Fibroblast of the aortic adventitia (primary cell): ENCODE results near the gene SULT1A4. TPM values are rescaled to one million over a fixed set of nuclear protein-coding genes. Genes with fewer than 3 reads are reported as not detected.

Experiments used
- small RNA-seq: library from RNA; depleted of rRNA; stranded (forward); fragments of <200 nt; gene quantifications from one replicate; pipeline ENCODE3, GENCODE V24; 2012
- total RNA-seq: library from RNA; depleted of rRNA; stranded (reverse); fragments of >200 nt; gene quantifications from 2 replicates; pipeline ENCODE4 v1.2.3, GENCODE V29; 2012; ENCODE audit warnings: low replicate concordance

SULT1A4 gene
- total RNA-seq, 1 donor: 0.81 TPM

Small RNAs within 50 kb of the gene (small RNA-seq; reads per million reads assigned to genes)
- gene AC133555.2: not detected

Other genes with a start within 250 kb of the SULT1A4 start
- 3.7 TPM in 1 of 2 replicates, not detected in the other for gene NPIPB11, start 53.2 kb upstream of the SULT1A4 start, total RNA-seq
- 23.0 and 23.5 TPM in 2 replicates for gene BOLA2, start 5.6 kb upstream of the SULT1A4 start, total RNA-seq
- 4.4 and 20.2 TPM in 2 replicates for gene SLX1B, start 5.4 kb upstream of the SULT1A4 start, total RNA-seq
- 12.1 and 17.8 TPM in 2 replicates for gene NPIPB12, start 46.5 kb downstream of the SULT1A4 start, total RNA-seq
- not detected in 2 replicates for gene SPN, start 203.3 kb downstream of the SULT1A4 start, total RNA-seq
- gene QPRT, start 219.3 kb downstream of the SULT1A4 start, total RNA-seq: 7.4 and 86.1 TPM in 2 replicates